Measurements from ENCODE around the gene CACNA2D2. TPM values are rescaled to one million over a fixed set of nuclear protein-coding genes. Genes with fewer than 3 reads are reported as not detected.

CACNA2D2 gene
- total and polyA plus RNA-seq, 4 donors, result 28.2 to 111 (median 69.1) TPM

GRCh38 chr3:50487181-50487580, 16.3 kb downstream of the CACNA2D2 start:
- Histone ChIP-seq H3K9me3 (ENCODE audit: control insufficient read depth in 4 of 4, insufficient read depth in 3 of 4, low read length in 3 of 4) (no peaks in the 10 kb centered on the region), H3K36me3 (ENCODE audit: control insufficient read depth in 4 of 4, insufficient read depth in 4 of 4, low read length in 4 of 4) (no peaks in the 10 kb centered on the region), H3K27ac (ENCODE audit: low read depth in 1 of 2, low read length in 1 of 2) (no peak overlapping the region), H3K4me1 (ENCODE audit: control insufficient read depth in 5 of 5, insufficient read depth in 5 of 5, low read length in 5 of 5) (peaks cover 0 to 13% (median 0%) of the 10 kb centered on the region in 5 donors), H3K27me3 (ENCODE audit: control insufficient read depth in 3 of 3, insufficient read depth in 3 of 3, low read length in 2 of 3) (no peaks in the 10 kb centered on the region), H3K4me3 (no peak overlapping the region), H3K9ac (ENCODE audit: insufficient read depth in 1 of 2, low read length in 2 of 2) (no peak overlapping the region)
- ATAC-seq (ENCODE audit: insufficient read depth, low FRiP score), result no peak
- 82 to 84% methylated on average over 6 of the region's 6 CpGs for WGBS, 2 donors
- DNase-seq, result no peak
- no peak for TF ChIP-seq CTCF (IDR thresholded peaks at IDR 0.05; ENCODE audit: control extremely low read depth, extremely low read depth)

GRCh38 chr3:50486219-50486888, 17.1 kb downstream of the CACNA2D2 start:
- no peaks in the 10 kb centered on the region for H3K27me3 ChIP-seq (ENCODE audit: control insufficient read depth in 3 of 3, insufficient read depth in 3 of 3, low read length in 2 of 3)
- TF ChIP-seq CTCF (IDR thresholded peaks at IDR 0.05; ENCODE audit: control extremely low read depth, extremely low read depth), result no peak
- no peak overlapping the region for H3K27ac ChIP-seq (ENCODE audit: low read depth in 1 of 2, low read length in 1 of 2)
- H3K4me3 ChIP-seq, result no peak overlapping the region
- no peaks in the 10 kb centered on the region for H3K36me3 ChIP-seq (ENCODE audit: control insufficient read depth in 4 of 4, insufficient read depth in 4 of 4, low read length in 4 of 4)
- 89 to 91% methylated on average over 4 of the region's 4 CpGs for WGBS, 2 donors
- no peak for DNase-seq
- H3K9me3 ChIP-seq (ENCODE audit: control insufficient read depth in 4 of 4, insufficient read depth in 3 of 4, low read length in 3 of 4), result no peaks in the 10 kb centered on the region
- ATAC-seq (ENCODE audit: insufficient read depth, low FRiP score), result no peak
- peaks cover 0 to 16% (median 0%) of the 10 kb centered on the region in 5 donors for H3K4me1 ChIP-seq (ENCODE audit: control insufficient read depth in 5 of 5, insufficient read depth in 5 of 5, low read length in 5 of 5)
- no peak overlapping the region for H3K9ac ChIP-seq (ENCODE audit: insufficient read depth in 1 of 2, low read length in 2 of 2)

GRCh38 chr3:50484722-50485121, 18.7 kb downstream of the CACNA2D2 start:
- Histone ChIP-seq H3K36me3 (ENCODE audit: control insufficient read depth in 4 of 4, insufficient read depth in 4 of 4, low read length in 4 of 4) (no peaks in the 10 kb centered on the region), H3K9me3 (ENCODE audit: control insufficient read depth in 4 of 4, insufficient read depth in 3 of 4, low read length in 3 of 4) (no peaks in the 10 kb centered on the region), H3K27ac (ENCODE audit: low read depth in 1 of 2, low read length in 1 of 2) (peak overlapping the region in 1 of 2 donors; percentile 10), H3K4me3 (no peak overlapping the region), H3K9ac (ENCODE audit: insufficient read depth in 1 of 2, low read length in 2 of 2) (no peak overlapping the region), H3K4me1 (ENCODE audit: control insufficient read depth in 5 of 5, insufficient read depth in 5 of 5, low read length in 5 of 5) (peaks cover 0 to 20% (median 3%) of the 10 kb centered on the region in 5 donors), H3K27me3 (ENCODE audit: control insufficient read depth in 3 of 3, insufficient read depth in 3 of 3, low read length in 2 of 3) (no peaks in the 10 kb centered on the region)
- DNase-seq (no peak), ATAC-seq (ENCODE audit: insufficient read depth, low FRiP score) (no peak)
- no peak for TF ChIP-seq CTCF (IDR thresholded peaks at IDR 0.05; ENCODE audit: control extremely low read depth, extremely low read depth)
- 68 to 78% methylated on average over 8 of the region's 8 CpGs for WGBS, 2 donors

- Histone ChIP-seq H3K36me3 (ENCODE audit: control insufficient read depth in 4 of 4, insufficient read depth in 4 of 4, low read length in 4 of 4) (no peaks in the 10 kb centered on the region), H3K9me3 (ENCODE audit: control insufficient read depth in 4 of 4, insufficient read depth in 3 of 4, low read length in 3 of 4) (no peaks in the 10 kb centered on the region), H3K27me3 (ENCODE audit: control insufficient read depth in 3 of 3, insufficient read depth in 3 of 3, low read length in 2 of 3) (no peaks in the 10 kb centered on the region), H3K27ac (ENCODE audit: low read depth in 1 of 2, low read length in 1 of 2) (no peak overlapping the region), H3K9ac (ENCODE audit: insufficient read depth in 1 of 2, low read length in 2 of 2) (no peak overlapping the region), H3K4me1 (ENCODE audit: control insufficient read depth in 5 of 5, insufficient read depth in 5 of 5, low read length in 5 of 5) (peaks cover 0 to 20% (median 10%) of the 10 kb centered on the region in 5 donors), H3K4me3 (no peak overlapping the region)
- no peak for ATAC-seq (ENCODE audit: insufficient read depth, low FRiP score)
- no peak for TF ChIP-seq CTCF (IDR thresholded peaks at IDR 0.05; ENCODE audit: control extremely low read depth, extremely low read depth)
- WGBS, 2 donors, result 66 to 87% methylated on average over 6 of the region's 6 CpGs
- no peak for DNase-seq
Observed at GRCh38 chr3:50483374-50483773, 20.1 kb downstream of the CACNA2D2 start.

Data from lung (tissue), 12 donors.